HG02678 (cell line): ENCODE data around the gene GNG4.
"Not testable (repeated sequence)": the region's sequence is repeated elsewhere in the genome, so short reads cannot be mapped to it uniquely, and the experiment has no call there.

Experiments
- ATAC-seq: cut with Tn5 transposase; IDR thresholded peaks from one replicate; pipeline ENCODE4 v1.9.1; 2021; ENCODE audit warnings: mild to moderate bottlenecking, moderate library complexity; ENCODE audit not compliant: unreplicated experiment

The GNG4 gene

DNA sequence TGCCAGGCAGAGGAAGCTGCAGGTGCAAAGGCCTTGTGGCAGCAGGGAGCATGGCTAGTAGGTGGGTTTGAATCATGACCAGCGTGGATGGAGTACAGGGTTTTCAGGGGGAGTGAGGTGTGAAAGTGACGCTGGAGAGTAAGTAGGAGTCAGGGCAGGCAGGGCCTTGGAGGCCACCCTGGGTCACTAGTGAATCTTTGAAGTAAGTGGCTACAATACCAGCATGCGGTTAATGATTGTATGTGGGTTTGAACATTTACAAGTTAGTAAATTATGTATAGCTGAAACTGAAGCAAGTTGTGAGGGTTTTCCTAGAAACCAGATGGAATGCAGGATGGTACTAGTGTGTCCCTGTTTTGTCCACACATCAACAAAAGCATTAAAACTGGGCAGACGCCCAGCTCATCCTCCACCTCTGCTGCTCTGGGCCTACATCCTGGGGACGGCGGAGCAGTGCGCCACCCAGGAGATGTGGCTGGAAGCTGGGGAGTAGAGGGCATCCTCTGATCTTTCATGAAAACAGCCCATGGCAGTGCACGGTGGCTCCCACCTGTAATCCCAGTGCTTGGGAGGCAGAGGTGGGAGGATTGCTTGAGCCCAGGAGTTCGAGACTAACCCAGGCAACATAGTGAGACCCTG is 104.2 kb downstream of the GNG4 start:
- no peak for ATAC-seq

GRCh38 chr1:235542845-235543244 is 106.7 kb downstream of the GNG4 start:
- ATAC-seq = not testable (repeated sequence)

- ATAC-seq = no peak
Observed at GRCh38 chr1:235533476-235534168, 116.0 kb downstream of the GNG4 start.

GRCh38 chr1:235532360-235532759 is 117.2 kb downstream of the GNG4 start:
- no peak for ATAC-seq

GRCh38 chr1:235527196-235527814 is 122.3 kb downstream of the GNG4 start:
- ATAC-seq = no peak

DNA sequence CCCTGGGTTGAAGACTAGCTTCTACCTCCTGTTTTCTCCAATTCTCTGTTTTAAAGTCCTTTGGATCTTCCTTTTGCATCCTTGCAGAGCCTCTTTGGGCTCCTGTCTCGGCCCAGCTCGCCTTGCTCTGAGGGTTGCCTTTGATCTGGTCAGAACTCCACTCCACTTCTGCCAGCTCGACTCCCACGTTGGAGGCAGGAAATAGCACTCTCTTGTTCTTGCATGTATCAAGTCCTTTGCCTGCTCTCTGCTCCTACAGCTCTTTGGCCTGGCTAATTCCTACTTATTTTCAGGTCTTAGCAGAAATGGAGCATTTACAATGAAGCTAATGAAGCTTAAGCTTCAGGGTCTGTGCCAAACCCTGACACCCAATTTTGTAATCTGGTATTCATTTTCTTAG is 124.3 kb downstream of the GNG4 start:
- no peak for ATAC-seq

GRCh38 chr1:235516862-235517446 is 132.6 kb downstream of the GNG4 start:
- ATAC-seq = peak; percentile 66

DNA sequence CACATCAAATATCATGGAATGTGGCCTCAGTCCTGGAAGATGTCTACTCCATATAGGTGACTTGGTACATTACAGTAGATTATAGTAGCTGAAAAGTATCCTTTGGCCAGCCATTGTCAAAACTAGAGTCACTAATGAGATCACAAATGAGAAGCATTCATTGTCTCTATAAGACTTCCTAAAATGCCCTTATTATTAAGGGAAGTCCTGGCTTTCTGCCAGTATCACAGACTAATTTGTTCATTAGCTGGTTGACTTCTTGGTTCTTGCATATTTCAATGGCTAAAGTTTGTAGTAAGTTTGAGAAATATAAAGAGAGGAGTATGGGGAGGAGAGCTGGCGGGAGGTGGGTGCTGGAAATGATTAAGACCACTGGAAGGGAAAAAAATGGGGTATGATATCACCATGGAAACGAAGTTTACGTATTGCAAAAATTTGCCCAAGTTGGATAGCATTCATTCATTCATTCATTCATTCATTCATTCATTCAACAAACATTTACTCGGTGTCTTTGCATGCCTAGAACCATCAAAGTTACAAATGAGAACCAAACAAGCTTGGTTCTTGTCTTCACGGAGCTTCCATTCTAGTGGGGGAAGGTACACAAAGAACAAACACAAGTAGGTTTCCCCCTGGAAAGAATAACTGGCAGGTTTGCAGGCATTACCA is 133.6 kb downstream of the GNG4 start:
- no peak for ATAC-seq

DNA sequence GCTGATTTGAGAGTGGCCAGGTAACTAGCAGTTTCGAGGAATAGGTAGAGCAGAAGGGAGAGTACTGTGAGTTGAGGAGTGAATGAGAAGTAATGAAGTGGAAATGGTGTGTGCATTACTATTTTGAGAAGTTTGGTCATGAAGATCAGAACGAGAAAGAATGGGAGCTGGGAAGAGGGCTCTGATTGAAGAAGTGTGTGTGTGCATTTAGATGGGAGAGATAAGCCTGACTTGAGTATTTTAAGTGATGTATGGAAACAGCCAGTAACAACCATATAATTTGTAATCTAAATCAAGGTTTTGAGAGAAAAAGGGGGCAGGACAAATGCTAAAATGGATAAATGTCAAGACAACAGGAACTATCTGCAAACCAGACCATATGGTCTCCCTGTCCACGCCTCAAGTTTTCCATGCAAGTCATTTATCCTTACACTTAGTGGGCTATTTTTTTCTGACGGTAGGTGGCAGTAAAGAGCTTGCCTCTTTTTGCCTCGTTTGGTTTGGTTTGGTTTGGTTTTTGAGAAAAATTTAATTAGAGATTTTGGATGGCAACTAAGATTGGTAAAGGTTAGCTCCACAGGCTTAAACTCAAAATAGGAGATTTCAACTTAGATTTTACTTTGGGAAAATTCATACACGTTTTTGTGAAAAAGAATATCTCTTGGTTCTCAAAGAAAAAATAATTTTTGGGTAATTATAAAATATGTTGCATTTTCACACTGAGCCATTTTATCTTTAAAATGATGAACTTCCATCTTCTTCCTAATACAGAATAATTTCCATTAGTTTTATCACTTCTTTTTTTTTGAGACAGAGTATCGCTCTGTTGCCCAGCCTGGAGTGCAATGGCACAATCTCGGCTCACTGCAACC is 135.9 kb downstream of the GNG4 start:
- ATAC-seq = no peak

- ATAC-seq = no peak
Observed at GRCh38 chr1:235511470-235512240, 137.9 kb downstream of the GNG4 start.

- ATAC-seq = no peak
Observed at GRCh38 chr1:235510823-235511222, 138.8 kb downstream of the GNG4 start.

GRCh38 chr1:235507623-235508022 is 142.0 kb downstream of the GNG4 start:
- no peak for ATAC-seq

DNA sequence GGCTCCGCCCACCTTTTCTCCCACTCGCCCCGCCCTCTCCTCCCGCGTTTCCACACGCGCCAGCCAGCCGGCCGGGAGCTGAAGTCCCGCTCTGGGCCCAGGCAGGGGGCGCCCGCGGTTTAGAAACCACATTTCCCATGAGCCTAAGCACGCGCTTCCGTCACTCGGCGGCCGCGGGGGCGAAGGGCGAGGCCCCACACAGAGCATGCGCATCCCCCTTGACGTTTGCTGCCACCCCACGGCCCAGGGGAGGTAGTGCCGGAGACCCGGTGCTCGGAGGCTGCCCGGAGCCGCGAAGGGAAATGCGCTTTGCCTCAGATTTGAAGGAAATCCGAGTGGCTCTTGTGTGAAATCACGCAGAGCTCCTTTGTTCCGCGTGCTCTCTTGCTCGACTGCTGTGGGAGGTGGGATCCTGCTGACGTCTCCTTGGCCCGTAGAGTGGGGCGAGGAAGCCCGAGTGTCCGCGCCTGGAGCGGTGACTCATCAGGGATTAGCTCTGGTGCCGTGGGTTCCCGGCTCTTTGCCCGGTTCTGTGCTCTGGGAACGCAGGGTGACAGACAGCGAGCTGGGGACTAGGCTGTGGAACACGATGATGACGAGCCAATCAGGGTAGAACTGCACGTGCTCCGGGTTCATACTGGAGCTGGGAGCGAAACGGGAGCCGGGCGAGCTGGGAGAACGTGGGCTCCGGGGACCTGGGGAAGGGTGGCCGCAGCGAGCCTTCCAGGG is 144.9 kb downstream of the GNG4 start:
- ATAC-seq = peak; percentile 84

DNA sequence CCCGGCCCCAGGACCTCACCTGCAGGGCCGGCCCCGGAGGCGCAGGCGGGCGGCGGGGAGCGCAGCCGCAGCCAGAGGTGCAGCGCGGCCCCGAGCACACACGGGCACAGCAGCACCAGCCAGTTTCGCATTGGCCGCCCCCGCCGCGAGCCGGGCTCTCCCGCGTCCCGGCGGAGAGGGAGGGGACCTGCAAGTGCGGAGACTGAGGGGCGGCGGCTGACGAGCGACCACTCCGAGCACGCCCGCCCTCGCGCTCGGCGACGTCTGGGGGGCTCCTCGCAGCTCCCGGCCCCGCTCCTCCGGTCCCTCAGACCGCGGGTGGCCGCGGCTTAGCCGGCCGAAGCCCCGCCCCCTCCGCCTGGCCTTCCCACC is 145.5 kb downstream of the GNG4 start, which contains the start of gene B3GALNT2:
B3GALNT2 (minus strand) TSS at position 331 of the 372 bp plus-strand sequence; CDS start at position 131, 200 bp downstream.
- peak; percentile 44 for ATAC-seq

GRCh38 chr1:235503403-235504121 is 146.0 kb downstream of the GNG4 start:
- ATAC-seq = peak; percentile 5

DNA sequence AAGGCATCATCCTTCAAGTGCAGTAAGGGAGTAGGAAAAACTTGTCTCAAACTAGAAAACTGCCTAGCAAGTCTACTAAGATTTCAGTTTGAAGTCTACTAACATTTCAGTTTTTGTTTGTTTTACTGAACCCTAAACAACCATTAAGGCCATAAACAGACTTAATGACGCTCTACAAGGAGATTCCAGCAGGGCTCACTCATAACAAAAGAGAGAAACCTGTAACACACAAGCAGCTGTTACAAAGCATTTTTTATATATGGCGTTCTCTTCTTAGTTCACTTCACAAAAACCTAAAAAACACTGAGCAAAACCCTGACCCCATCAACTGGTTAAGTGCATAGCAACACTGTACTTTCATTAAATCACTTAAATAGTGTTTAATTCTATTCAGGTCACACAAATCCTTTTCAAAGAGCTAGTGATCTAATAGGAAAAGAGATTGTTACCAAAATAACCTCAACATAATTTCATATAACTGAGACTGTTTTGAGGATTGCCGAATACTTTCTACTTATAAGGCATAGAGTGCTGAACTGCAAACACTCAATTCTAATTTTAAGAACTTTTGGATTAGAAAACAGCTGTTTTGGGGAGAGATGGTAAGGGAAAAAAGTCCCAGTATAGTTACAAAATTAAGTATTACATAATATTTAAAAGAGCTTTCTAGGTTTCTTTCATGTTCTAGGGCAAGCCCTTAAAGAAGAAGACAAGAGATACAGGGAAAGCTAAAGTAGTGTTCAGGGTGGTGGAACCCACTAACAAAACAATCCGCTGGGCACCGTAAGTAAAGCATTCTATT is 146.8 kb downstream of the GNG4 start:
- no peak for ATAC-seq

- no peak for ATAC-seq
Observed at GRCh38 chr1:235500971-235501540, 148.5 kb downstream of the GNG4 start.
